ENCODE results near the gene TMEM144. TPM values are rescaled to one million over a fixed set of nuclear protein-coding genes. Genes with fewer than 3 reads are reported as not detected.

Gene TMEM144
- total and polyA plus RNA-seq, 7 donors = 0.53 to 1.9 (median 1.0) TPM

DNA sequence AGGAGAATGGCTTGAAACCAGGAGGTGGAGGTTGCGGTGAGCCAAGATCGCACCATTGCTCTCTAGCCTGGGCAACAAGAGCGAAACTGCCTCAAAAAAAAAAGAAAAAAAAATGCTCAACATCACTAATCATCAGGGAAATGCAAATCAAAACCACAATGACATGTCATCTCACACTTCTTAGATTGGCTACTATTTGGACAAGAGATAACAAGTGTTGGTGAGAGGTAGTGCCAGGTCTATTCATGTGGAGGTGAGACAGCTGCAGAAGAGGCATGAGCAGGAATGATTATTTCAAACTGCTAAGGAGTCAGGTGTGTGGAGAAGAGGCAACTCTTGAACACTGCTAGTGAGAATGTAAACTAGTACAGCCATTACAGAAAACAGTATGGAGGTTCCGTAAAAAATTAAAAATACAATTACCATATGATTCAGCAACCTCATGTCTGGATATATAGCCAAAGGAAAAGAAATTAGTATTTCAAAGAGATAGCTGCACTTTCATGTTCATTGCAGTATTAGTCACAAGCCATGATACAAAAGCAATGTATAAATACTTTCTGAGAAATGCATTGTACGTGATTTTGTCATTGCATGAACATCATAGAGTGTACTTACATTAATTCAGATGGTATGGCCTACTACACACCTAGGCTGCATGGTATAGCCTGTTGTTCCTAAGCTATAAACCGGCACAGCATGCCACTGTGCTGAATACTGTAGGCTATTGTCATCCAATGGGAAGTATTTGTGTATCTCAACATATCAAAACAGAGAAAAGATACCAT lies 75.3 kb downstream of the TMEM144 start:
- Histone ChIP-seq H3K27ac (no peak overlapping the region), H3K9me3 (no peaks in the 10 kb centered on the region), H3K4me1 (no peaks in the 10 kb centered on the region), H3K4me3 (no peak overlapping the region), H3K36me3 (ENCODE audit: insufficient read depth in 1 of 2, low read depth in 1 of 2) (no peaks in the 10 kb centered on the region), H3K27me3 (ENCODE audit: insufficient read depth in 3 of 3, low read length in 2 of 3) (no peaks in the 10 kb centered on the region)
- ATAC-seq (no peak), DNase-seq (no peak)
- TF ChIP-seq, protein P1, sequence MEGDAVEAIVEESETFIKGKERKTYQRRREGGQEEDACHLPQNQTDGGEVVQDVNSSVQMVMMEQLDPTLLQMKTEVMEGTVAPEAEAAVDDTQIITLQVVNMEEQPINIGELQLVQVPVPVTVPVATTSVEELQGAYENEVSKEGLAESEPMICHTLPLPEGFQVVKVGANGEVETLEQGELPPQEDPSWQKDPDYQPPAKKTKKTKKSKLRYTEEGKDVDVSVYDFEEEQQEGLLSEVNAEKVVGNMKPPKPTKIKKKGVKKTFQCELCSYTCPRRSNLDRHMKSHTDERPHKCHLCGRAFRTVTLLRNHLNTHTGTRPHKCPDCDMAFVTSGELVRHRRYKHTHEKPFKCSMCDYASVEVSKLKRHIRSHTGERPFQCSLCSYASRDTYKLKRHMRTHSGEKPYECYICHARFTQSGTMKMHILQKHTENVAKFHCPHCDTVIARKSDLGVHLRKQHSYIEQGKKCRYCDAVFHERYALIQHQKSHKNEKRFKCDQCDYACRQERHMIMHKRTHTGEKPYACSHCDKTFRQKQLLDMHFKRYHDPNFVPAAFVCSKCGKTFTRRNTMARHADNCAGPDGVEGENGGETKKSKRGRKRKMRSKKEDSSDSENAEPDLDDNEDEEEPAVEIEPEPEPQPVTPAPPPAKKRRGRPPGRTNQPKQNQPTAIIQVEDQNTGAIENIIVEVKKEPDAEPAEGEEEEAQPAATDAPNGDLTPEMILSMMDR (IDR thresholded peaks at IDR 0.05) = no peak
- 89 to 93% (median 90%) methylated on average over 6 of the region's 6 CpGs for WGBS, 3 donors
- intact Hi-C loops (cut with DNase I) = no loop called here

GRCh38 chr4:158290912-158291311 lies 80.6 kb downstream of the TMEM144 start:
- intact Hi-C loops (cut with DNase I) = no loop called here
- ATAC-seq (no peak), DNase-seq (no peak)
- H3K27me3 ChIP-seq (ENCODE audit: insufficient read depth in 3 of 3, low read length in 2 of 3) = no peaks in the 10 kb centered on the region
- H3K9me3 ChIP-seq = no peaks in the 10 kb centered on the region
- no peak overlapping the region for H3K4me3 ChIP-seq
- no peaks in the 10 kb centered on the region for H3K36me3 ChIP-seq (ENCODE audit: insufficient read depth in 1 of 2, low read depth in 1 of 2)
- H3K27ac ChIP-seq = no peak overlapping the region
- H3K4me1 ChIP-seq = no peaks in the 10 kb centered on the region
- TF ChIP-seq, protein P1 (IDR thresholded peaks at IDR 0.05) = no peak
- 81 to 91% (median 87%) methylated on average over 5 to 6 of the region's 6 CpGs for WGBS, 3 donors

- no peak for DNase-seq
These were observed 81.2 kb downstream of the TMEM144 start for GRCh38 chr4:158291334-158292055.

GRCh38 chr4:158292156-158292555 lies 81.9 kb downstream of the TMEM144 start:
- TF ChIP-seq, protein P1 (IDR thresholded peaks at IDR 0.05) = no peak

More at GRCh38 chr4:158291334-158292055, 81.2 kb downstream of the TMEM144 start:
- TF ChIP-seq, protein P1 (IDR thresholded peaks at IDR 0.05) = no peak
- no peak overlapping the region for H3K4me3 ChIP-seq
- WGBS, 3 donors = 83 to 90% (median 88%) methylated on average over 10 to 11 of the region's 11 CpGs
- ATAC-seq = no peak
- no peaks in the 10 kb centered on the region for H3K9me3 ChIP-seq
- H3K4me1 ChIP-seq = no peaks in the 10 kb centered on the region
- no peaks in the 10 kb centered on the region for H3K27me3 ChIP-seq (ENCODE audit: insufficient read depth in 3 of 3, low read length in 2 of 3)
- no peaks in the 10 kb centered on the region for H3K36me3 ChIP-seq (ENCODE audit: insufficient read depth in 1 of 2, low read depth in 1 of 2)
- intact Hi-C loops (cut with DNase I) = no loop called here
- H3K27ac ChIP-seq = no peak overlapping the region

More at GRCh38 chr4:158292156-158292555, 81.9 kb downstream of the TMEM144 start:
- Histone ChIP-seq H3K4me1 (no peaks in the 10 kb centered on the region), H3K27me3 (ENCODE audit: insufficient read depth in 3 of 3, low read length in 2 of 3) (no peaks in the 10 kb centered on the region), H3K36me3 (ENCODE audit: insufficient read depth in 1 of 2, low read depth in 1 of 2) (no peaks in the 10 kb centered on the region), H3K9me3 (no peaks in the 10 kb centered on the region), H3K4me3 (no peak overlapping the region), H3K27ac (no peak overlapping the region)
- no peak for ATAC-seq
- intact Hi-C loops (cut with DNase I) = no loop called here
- 79 to 85% (median 85%) methylated on average over 3 of the region's 3 CpGs for WGBS, 3 donors
- no peak for DNase-seq

Data from psoas muscle (tissue), 8 donors.